Testis (tissue), 3 donors: ENCODE results near the gene ARMCX5. TPM values are rescaled to one million over a fixed set of nuclear protein-coding genes. Genes with fewer than 3 reads are reported as not detected.

ENCODE experiments used
- DNase-seq: peaks from one replicate; pipeline ENCODE4 v3.0.0-alpha.2; 2019
- H3K27ac ChIP-seq, 2 donors: fragments of 200-600 bp; sonication (generic); one replicate each; pipeline ENCODE4 v1.5.1; 2019
- H3K27me3 ChIP-seq: fragments of 200-600 bp; sonication (generic); one replicate; pipeline ENCODE4 v1.5.1; 2019
- H3K36me3 ChIP-seq: fragments of 200-600 bp; sonication (generic); one replicate; pipeline ENCODE4 v1.5.1; 2017; ENCODE audit warnings: low read depth; ENCODE audit errors: missing control alignments
- H3K4me1 ChIP-seq: fragments of 200-600 bp; sonication (generic); one replicate; pipeline ENCODE4 v1.5.1; 2019
- H3K4me3 ChIP-seq, 2 donors: fragments of 200-600 bp; sonication (generic); one replicate each; pipeline ENCODE4 v1.5.1; 2017 to 2019
- H3K9me3 ChIP-seq: fragments of 200-600 bp; sonication (generic); one replicate; pipeline ENCODE4 v1.5.1; 2017
- POLR2A ChIP-seq: fragments of 450-650 bp; IDR thresholded peaks from one replicate; pipeline ENCODE4 v1.6.1; 2017; ENCODE audit warnings: antibody characterized with exemption, mild to moderate bottlenecking, moderate library complexity
- WGBS, 2 donors: methylation state at CpG; one replicate each; pipeline ENCODE4 v1.1.5; 2018; 5-methylcytosine and 5-hydroxymethylcytosine counted together
- intact Hi-C: fragments of 100-400 bp; cut with DNase I; formaldehyde crosslinking; loops from one replicate; pipeline ENCODE4 v1.15.1; 2023; ENCODE audit warnings: low total_unique reads
- polyA plus RNA-seq: library from polyadenylated mRNA; stranded (reverse); fragments of 350-450 nt; fragmentation: Illumina TruSeq; extraction: RNeasy Lipid Tissue Mini Kit (QIAGEN cat#74804); gene quantifications from one replicate; pipeline ENCODE4 v1.2.3, GENCODE V29; 2014; ENCODE audit warnings: low read depth, low replicate concordance; ENCODE audit not compliant: insufficient read depth
- total RNA-seq, 2 donors: library from RNA; depleted of rRNA; stranded (reverse); fragments of >200 nt; gene quantifications; one replicate each; pipeline ENCODE4 v1.2.3, GENCODE V29; 2016
- TF ChIP-seq, protein P1 (sequence below), 3 experiments: fragments of 450-650 bp in 2 of 3; fragments of 200-600 bp in 1 of 3; sonication (generic) in 1 of 3; IDR thresholded peaks; one replicate each; pipeline ENCODE4 v1.5.1; 2016 to 2019; ENCODE audit warnings: antibody characterized with exemption in 3 of 3, mild to moderate bottlenecking in 2 of 3, moderate library complexity in 1 of 3

Gene ARMCX5
- total and polyA plus RNA-seq, 3 donors from 2014 or later: 6.7 to 17.3 (median 12.4) TPM

GRCh38 chrX:102593367-102593766 is 5.9 kb upstream of the ARMCX5 start:
- intact Hi-C loops: no loop called here
- no peaks in the 10 kb centered on the region for H3K36me3 ChIP-seq
- no peaks in the 10 kb centered on the region for H3K4me1 ChIP-seq
- no peaks in the 10 kb centered on the region for H3K9me3 ChIP-seq
- H3K27me3 ChIP-seq: no peaks in the 10 kb centered on the region
- no peak for TF ChIP-seq POLR2A
- TF ChIP-seq, protein P1, sequence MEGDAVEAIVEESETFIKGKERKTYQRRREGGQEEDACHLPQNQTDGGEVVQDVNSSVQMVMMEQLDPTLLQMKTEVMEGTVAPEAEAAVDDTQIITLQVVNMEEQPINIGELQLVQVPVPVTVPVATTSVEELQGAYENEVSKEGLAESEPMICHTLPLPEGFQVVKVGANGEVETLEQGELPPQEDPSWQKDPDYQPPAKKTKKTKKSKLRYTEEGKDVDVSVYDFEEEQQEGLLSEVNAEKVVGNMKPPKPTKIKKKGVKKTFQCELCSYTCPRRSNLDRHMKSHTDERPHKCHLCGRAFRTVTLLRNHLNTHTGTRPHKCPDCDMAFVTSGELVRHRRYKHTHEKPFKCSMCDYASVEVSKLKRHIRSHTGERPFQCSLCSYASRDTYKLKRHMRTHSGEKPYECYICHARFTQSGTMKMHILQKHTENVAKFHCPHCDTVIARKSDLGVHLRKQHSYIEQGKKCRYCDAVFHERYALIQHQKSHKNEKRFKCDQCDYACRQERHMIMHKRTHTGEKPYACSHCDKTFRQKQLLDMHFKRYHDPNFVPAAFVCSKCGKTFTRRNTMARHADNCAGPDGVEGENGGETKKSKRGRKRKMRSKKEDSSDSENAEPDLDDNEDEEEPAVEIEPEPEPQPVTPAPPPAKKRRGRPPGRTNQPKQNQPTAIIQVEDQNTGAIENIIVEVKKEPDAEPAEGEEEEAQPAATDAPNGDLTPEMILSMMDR (IDR thresholded peaks at IDR 0.05): no peak
- WGBS, 2 donors: 78 to 81% methylated on average over 1 to 2 of the region's 2 CpGs
- H3K4me3 ChIP-seq: no peak overlapping the region
- DNase-seq: no peak
- H3K27ac ChIP-seq: no peak overlapping the region

- WGBS, 2 donors: 0% methylated on average over 6 of the region's 6 CpGs
- H3K4me3 ChIP-seq: peak overlapping the region; percentile 55 to 73
- H3K4me1 ChIP-seq: no peaks in the 10 kb centered on the region
- peak overlapping the region; percentile 77 to 80 for H3K27ac ChIP-seq
- no peaks in the 10 kb centered on the region for H3K27me3 ChIP-seq
- H3K36me3 ChIP-seq: no peaks in the 10 kb centered on the region
- no peak for DNase-seq
- no peaks in the 10 kb centered on the region for H3K9me3 ChIP-seq
- no peak for TF ChIP-seq POLR2A
- TF ChIP-seq, protein P1 (IDR thresholded peaks at IDR 0.05): no peak
- intact Hi-C loops: no loop called here
Observed at GRCh38 chrX:102599951-102600579, 750 bp downstream of the ARMCX5 start.

DNA sequence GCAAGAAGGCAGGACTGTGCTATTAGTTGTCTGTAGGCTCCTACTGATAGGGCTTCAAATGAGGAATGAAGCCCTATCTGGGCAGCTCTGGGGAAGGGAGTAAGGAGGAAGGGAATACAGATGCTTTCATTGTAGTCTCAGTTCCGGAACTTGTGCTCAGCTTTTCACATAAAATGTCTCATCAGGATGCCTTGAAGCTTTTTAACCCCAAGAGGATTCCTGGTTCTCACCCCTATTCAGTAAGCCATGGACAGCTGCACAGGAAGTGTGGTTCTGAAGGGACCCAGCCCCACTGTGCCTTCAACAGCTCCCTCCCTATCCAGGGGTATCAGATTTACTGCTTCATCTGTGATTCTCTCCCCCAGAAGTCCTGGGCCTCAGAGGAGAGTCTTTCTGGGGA is 5.0 kb downstream of the ARMCX5 start:
- Histone ChIP-seq H3K27ac (no peak overlapping the region), H3K4me1 (no peaks in the 10 kb centered on the region), H3K9me3 (no peaks in the 10 kb centered on the region), H3K36me3 (no peaks in the 10 kb centered on the region), H3K4me3 (no peak overlapping the region), H3K27me3 (no peaks in the 10 kb centered on the region)
- DNase-seq: no peak
- 36 to 50% methylated on average over 1 of the region's 1 CpG for WGBS, 2 donors
- intact Hi-C loops: no loop called here
- no peak for TF ChIP-seq POLR2A
- TF ChIP-seq, protein P1 (IDR thresholded peaks at IDR 0.05): no peak

GRCh38 chrX:102606115-102606514 is 6.8 kb downstream of the ARMCX5 start:
- H3K4me1 ChIP-seq: no peaks in the 10 kb centered on the region
- H3K27ac ChIP-seq: no peak overlapping the region
- no peak overlapping the region for H3K4me3 ChIP-seq
- H3K27me3 ChIP-seq: no peaks in the 10 kb centered on the region
- H3K36me3 ChIP-seq: no peaks in the 10 kb centered on the region
- WGBS, 2 donors: 82 to 100% methylated on average over 1 of the region's 1 CpG
- intact Hi-C loops: no loop called here
- no peaks in the 10 kb centered on the region for H3K9me3 ChIP-seq
- DNase-seq: no peak
- TF ChIP-seq, protein P1 (IDR thresholded peaks at IDR 0.05): no peak
- TF ChIP-seq POLR2A: no peak

DNA sequence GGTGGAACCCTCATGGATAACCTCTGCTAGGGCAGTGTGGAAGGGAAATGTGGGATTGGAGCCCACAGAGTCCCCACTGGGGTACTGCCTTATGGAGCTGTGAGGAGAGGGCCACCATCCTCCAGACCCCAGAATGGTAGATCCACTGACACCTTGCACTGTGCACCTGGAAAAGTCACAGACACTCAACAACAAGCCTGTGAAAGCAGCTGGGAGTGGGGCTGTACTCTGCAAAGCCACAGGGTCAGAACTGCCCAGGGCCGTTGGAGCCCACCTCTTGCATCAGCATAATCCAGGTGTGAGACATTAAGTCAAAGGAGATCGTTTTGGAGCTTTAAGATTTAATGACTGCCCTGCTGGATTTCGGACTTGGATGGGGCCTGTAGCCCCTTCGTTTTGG is 11.6 kb downstream of the ARMCX5 start:
- Histone ChIP-seq H3K36me3 (no peaks in the 10 kb centered on the region), H3K4me1 (no peaks in the 10 kb centered on the region), H3K4me3 (no peak overlapping the region), H3K27ac (no peak overlapping the region), H3K9me3 (no peaks in the 10 kb centered on the region), H3K27me3 (no peaks in the 10 kb centered on the region)
- TF ChIP-seq, protein P1 (IDR thresholded peaks at IDR 0.05): no peak
- TF ChIP-seq POLR2A: no peak
- intact Hi-C loops: no loop called here
- 95 to 100% methylated on average over 1 to 3 of the region's 4 CpGs for WGBS, 2 donors
- no peak for DNase-seq
